Stimulated activated naive CD8-positive, alpha-beta T cell treated with anti-CD3 and anti-CD28 coated beads, Interleukin-15, Interleukin-2, amounts not matched to agents 100 U/mL and 50 U/mL, for 24 hours (primary cell): ENCODE measurements around the gene MYO1F.
A peak's percentile ranks its signal among the peaks of the same experiment; 100 is the strongest.
"Not testable (repeated sequence)": the region's sequence is repeated elsewhere in the genome, so short reads cannot be mapped to it uniquely, and the experiment has no call there.

Experiments
- ATAC-seq: fragments of 150-1000 bp; cut with Tn5 transposase; one replicate; pipeline ENCODE4 v1.10.0; 2021
- DNase-seq: peaks from one replicate; pipeline ENCODE4 v3.0.0; 2021

The MYO1F gene

DNA sequence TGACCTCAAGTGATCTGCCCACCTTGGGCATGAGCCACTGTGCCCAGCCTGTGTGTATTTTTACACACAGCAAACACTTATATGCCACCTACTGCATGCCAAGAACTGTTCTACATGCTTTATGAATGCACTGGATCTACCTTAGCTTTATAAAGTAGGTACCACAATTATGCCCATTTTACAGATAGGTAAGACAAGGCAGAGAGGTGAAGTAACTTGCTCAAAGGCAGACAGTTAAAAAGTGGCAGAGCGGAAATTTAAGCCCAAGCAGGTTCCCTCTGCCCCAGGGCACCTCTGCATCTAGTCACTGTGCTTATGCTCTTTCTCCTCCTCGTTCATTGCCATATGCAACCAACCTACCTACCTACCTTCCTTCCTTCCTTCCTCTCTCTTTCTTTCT, 22.8 kb upstream of the MYO1F start:
- DNase-seq (no peak), ATAC-seq (no peak)

DNA sequence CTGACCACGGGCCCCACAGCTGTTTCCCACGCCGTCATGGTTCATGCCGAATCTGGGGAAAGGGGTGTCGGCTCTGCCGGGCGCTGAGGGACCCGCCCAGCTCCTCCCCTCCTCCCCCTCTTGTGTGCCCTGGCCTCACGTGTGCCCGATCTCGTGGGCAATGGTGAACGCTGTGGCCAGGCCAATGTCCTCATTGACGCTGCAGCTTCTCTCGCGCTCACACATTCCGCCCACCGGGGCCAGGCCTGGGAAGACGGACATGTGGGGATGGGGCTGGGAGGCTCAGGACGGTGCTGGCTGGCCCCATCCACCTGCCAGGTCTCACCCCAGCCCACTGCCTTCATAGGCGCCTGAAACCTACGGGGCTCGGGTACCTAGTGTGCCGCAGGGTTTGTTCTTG, 18.9 kb upstream of the MYO1F start:
- ATAC-seq = no peak
- DNase-seq = no peak

DNA sequence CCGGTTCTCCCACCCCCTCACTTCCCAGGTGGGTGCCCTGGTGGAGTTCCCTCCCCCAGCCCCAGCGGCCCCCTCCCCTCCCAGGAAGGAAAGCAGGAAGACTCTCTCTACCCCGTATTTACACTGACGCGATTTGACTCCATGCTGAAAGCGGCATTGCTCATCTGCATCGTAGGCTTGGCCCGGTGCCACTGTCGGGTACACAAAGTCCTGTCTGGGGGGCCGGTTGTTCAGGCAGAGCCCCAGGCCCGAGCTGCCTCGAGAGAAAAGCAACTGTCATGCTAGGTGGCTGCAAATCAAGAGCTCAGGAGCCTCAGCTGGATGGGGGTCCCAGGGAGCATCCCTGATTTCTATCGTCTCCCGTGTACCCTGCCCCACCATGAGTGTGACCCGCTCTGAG, 18.4 kb upstream of the MYO1F start:
- DNase-seq = no peak
- ATAC-seq = no peak

DNA sequence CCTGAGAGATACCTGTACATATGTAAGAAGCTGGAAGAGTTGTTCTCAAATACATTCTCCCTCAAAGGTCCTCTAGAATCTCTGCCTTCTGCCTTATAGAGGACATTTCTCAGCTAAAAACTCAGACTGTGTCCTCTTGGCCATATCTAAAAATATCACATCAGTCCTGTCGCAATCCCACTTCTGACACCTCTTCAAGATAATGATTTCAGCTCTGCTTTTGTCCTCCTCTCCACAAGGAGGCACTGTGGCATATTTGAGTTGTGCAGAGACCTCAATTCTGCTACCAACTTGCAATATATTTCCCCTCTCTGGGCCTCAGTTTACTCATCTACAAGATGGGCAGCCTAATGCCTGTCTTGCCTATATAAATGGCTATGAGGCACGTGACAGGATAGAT, 16.7 kb upstream of the MYO1F start:
- no peak for ATAC-seq
- DNase-seq = no peak

DNA sequence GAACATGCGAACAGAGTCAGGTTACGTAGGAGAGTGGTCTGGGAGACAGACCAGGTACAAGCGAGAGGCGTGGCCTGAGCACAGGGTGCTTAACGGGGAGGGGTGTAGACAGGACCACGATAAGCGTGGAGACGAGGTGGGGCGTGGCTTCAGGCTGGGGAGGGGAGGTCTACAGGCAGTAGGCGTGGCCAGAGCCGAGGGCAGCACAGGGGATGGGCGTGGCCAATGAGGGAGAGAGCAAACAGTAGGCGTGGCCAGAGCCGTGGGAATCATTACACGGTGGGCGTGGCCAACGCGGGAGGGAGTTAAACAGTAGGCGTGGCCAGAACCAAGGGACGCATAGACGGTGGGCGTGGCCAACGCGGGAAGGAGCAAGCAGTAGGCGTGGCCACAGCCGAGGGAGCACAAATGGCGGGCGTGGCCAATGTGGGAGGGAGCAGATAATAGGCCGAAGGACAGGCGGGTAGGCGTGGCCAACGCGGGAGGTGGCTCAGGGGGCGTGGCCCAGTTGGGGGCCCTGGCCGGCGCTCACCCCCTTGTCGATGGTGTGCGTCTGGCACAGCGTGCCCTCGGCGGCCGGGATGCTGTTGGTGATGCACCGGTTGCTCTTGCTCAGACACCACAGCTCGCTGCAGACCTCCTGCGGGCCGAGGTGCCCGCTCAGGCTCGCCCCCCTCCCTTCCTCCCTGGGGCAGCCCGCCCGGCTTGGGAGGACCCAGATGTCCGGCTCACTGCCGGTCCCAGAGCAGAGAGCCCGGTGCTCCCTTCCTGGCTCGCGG, 15.2 kb upstream of the MYO1F start:
- DNase-seq (peak; percentile 96), ATAC-seq (peak; percentile 86)

DNA sequence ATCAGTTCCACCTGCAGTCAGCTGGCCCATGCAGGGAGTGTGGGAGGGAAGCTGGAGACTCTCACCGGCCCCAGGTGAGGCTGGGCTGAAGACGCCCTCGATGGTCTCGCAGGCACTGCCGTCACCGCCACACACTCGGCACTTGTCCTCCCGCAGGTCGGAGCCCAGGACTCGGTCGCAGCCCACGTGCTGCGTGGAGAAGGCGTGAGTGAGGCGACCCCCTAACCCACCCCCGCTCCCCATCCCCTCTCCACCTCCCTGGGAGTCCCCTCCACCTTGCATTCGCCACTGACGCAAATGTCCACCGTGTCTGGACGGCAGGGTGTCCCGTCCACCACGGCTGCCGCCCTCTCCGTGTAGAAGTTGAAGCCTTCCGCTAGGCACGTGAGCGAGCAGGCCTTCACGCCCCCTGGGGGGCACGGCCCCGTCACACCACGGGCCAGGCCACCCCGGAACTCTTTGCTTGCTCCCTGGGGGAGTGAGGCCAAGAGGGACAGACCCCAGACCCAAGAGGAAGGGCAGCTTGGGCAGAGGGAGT, 12.0 kb upstream of the MYO1F start:
- DNase-seq (no peak), ATAC-seq (no peak)

DNA sequence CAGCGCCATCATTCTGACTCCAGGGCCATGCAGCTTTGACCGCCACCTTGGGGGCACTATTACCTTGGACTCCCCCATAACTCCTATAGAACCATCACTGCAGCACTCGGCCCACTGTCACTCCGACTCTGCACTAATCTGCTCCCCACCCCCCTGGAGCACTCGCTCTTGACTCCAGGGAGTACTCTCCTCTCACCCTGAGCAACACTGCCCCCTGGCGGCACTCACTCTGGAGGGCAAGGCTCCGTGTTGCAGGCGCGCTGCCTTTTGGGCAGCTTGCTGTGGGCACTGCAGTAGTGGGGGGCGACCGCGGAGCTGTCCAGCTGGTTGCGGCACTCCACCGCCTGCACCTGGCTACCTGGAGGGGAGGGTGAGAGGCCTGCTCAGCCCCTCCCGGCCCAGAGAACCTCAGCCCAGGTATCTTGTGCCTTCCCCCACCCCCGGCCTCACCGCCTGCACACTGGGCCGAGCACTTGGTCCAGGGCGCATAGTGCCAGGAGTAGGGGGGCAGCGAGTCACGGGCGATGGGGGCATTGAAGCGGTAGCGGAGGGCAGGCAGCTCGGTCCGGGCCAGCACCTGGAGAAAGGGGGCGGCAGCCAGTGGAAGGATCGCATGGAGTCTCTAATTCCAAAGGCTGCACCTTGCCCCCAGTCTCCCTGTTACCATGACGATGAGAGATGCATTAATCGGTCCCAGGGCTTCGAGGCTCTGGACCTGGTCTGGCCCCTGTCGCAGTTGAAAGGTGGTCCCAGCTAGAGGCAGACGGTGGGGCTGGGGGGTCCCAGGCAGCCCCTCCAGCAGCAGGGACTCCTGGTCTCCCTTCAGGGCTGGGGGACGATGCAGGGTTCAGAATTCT, 8.9 kb upstream of the MYO1F start:
- DNase-seq (peak; percentile 73), ATAC-seq (no peak)

DNA sequence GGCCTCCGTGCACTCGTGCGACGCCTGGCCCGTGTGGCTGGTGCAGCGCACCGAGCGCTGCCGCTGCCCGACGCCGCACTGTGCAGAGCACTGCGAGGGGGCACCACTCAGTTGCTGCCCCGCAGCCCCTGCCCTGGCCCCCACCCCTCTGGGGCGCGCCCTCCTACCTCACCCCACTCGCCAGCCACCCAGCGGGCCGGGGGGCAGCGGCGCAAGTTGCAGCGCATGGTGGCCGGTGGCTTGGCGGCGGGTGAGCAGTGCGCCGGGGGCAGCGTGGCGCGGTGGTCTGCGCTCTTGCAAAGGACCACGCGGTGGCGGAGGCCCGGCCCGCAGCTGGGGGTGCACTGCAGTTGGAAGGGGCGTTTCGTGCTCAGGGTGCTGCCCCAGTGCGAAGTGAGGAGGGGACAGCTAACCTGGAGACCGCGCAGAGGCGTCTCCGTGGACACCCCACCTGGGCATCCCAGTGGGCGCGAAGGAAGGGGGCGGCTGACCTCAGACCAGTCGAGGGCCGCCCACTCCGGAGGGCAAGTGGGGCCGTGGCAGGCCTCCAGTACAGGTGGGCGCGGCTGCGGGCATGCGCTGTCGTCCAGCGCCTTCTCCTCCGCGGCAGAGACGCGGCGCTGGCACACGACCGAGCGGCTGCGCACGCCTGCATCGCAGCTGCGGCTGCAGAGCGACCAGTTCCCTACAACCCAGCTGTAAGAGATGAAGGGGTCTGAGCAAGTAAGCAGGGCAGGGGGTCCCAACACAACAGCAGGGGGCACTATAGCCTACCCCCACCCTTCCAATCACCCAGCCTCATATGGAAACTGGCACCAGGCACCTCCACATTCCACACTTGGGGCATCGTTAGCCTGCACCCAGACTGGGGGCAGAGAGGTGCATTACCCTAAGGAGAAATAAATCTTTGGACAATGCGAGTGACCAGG, 8.0 kb upstream of the MYO1F start:
- DNase-seq (no peak), ATAC-seq (no peak)

DNA sequence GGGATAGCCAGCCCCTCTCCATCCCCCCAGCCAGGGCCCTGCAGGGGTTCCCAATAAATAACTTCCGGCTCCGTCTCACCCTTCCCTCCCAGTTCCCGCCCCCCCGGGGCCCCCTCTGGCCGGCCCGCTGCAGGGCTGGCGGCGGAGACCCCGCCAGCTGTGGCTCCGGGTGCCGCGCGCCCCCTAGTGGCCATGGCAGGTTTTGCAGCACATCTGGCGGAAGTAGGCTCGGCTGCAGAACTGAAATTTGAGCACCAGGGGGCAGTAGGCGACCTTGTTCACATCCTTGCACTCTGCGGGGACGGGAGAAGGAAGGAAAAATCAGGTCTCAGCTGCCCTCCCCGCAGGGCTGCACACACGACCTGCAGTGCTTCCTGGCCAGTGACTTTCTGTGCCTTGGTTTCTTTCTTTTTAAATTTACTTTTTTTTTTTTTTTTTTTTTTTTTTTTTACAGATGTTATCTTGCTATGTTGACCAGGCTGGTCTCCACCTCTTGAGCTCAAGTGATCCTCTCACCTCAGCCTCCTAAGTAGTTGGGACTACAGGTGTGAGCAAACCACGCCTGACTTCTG, 3.6 kb upstream of the MYO1F start:
- DNase-seq (peak; percentile 88), ATAC-seq (peak; percentile 79)

DNA sequence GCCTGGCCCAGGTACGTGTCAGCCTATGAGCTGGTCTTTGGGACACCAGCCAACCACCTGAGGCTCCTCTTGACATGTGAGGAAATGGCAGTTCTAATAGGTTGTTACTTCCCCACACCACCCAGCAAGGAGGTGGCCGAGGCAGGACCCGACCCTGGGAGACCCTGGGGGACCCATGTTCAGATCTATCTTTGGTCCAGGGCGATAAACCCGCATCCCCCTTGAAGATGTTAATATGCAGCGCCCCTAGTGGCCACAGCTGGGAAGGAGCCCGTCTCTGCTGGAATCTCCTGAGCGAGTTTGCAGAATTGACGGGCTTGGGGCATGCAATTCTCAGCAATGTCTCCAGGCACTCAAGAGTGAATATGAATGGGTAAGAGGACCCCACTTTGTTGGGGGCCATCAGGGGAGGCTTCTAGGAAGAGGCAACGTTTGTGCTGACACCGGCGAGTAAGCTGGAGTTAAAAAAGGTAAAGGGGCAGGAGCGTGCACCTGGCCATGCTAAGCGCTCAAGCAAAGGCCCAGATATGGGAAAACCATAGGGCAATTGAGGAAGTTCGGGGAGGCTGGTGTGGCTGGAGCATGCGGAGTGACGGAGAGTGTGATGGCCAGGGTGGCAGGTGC, 1.5 kb upstream of the MYO1F start:
- DNase-seq (peak; percentile 88), ATAC-seq (peak; percentile 39)

DNA sequence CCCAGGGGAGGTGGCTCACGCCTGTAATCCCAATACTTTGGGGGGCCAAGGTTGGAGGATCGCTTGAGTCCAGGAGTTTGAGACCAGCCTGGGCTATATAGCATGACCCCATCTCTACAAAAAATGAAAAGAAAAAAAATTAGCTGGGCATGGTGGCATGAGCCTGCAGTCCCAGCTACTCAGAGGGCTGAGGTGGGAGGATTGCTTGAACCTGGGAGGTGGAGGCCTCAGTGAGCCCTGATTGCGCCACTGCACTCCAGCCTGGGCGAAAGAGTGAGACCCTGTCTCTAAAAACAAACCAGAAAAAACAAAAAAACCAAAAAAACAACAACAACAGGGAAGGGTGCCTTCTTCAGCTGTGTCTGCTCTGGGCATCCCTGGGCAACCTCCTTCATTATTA, 499 bp upstream of the MYO1F start:
- DNase-seq (no peak), ATAC-seq (no peak)

DNA sequence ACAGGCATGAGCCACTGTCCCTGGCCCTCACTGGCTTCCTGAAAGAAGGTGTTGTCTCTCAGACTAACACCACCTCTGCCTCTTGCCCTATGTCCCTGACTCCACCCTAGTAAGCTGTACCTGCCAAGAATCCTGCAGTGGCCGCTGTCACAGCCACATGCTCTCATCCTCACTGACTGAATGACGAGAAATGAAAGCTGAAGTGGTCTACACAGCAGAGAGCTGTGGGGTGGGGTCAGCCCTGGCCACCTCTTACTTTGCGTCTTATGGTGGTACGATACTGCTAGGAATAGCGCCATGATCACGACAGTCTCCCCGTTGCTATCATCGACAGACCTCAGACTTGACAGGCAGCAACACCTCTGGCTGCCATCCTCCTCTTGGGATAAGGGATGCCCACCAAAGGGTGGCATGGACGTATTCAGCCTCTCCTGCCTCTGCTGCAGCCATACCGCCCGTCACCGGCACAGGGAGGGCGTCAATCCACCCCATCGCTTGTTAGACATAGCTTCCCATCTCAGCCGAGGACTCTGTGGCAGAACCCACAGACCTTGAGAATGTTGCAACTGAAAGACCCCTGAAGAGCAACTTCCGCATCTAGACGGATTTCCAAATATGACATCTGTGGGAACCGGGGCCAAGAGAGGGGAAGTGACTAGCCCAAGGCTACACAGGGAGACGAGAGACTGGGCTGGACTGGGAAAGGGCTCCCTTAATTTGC, 809 bp downstream of the MYO1F start:
- peak; percentile 32 for DNase-seq
- peak; percentile 14 for ATAC-seq

DNA sequence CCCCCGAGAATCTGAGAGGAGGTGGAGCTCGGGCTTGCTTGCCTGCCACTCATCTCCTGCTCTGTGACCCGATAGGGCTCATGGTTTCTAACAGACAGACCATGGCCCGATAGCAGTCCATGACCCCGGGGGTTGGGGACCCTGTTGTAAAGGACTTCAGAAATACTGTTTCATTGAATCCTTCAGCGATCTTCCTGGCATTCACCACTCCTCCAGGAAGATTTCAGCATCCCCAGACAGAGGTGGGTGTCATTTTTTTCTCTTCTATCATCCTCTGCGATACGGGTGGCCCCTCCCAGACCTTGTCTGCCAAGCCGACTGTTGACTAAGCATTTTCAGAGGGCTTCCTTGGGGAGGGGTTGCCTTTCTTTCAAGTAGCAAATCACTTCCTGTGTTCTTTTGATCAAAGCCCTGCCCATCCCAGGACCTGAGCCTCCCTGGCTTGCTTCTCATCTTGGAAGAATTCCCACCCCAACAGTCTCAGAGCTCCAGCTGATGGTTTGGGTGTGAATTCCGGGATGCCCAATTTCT, 1.7 kb downstream of the MYO1F start:
- DNase-seq = peak; percentile 30
- ATAC-seq = no peak

DNA sequence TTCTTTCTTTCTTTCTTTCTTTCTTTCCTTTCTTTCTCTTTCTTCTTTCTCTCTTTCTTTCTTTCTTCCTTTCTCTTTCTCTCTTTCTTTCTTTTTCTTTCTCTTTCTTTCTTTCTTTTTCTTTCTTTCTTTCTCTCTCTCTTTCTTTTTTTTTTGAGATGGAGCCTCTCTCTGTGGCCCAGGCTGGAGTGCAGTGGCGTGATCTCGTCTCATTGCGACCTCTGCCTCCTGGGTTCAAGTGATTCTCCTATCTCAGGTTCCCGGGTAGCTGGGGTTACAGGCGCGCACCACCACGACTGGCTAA, 2.7 kb downstream of the MYO1F start:
- not testable (repeated sequence) for ATAC-seq, DNase-seq

DNA sequence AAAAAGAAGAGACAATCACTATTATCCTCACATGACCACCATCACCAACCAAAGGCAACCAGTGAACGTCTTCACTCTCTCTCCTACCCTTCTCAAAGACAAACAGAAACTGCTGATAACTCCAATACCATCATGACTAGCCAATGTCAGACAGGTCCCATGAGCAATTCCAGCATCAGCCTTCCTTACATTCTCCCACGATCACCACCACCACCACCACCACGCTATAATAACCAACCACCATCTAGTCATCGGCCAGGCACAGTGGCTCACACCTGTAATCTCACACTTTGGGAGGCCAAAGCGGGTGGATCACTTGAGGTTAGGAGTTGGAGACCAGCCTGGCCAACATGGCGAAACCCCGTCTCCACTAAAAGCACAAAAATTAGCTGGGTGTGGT, 3.9 kb downstream of the MYO1F start:
- no peak for DNase-seq
- ATAC-seq = no peak

DNA sequence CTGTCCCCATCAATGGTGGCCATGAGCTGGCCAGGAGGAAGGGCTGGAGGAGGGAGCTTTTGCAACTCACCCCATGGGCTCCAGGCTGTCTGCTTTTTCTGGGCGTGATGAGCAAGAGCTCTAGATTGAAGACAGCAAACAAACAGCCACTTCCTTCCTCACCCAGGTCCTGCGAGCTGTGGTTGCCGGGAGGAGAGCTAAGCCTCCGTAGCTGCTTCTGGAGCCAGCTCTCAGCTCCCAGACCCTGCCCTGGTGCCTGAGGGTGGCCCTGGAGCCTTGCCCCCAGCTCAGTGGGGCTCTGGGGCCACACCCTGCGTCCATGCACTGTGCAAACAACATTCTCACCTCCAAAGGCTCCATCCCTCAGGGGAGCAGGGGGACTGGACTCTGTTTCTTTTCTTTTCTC, 6.2 kb downstream of the MYO1F start:
- ATAC-seq = peak; percentile 8

DNA sequence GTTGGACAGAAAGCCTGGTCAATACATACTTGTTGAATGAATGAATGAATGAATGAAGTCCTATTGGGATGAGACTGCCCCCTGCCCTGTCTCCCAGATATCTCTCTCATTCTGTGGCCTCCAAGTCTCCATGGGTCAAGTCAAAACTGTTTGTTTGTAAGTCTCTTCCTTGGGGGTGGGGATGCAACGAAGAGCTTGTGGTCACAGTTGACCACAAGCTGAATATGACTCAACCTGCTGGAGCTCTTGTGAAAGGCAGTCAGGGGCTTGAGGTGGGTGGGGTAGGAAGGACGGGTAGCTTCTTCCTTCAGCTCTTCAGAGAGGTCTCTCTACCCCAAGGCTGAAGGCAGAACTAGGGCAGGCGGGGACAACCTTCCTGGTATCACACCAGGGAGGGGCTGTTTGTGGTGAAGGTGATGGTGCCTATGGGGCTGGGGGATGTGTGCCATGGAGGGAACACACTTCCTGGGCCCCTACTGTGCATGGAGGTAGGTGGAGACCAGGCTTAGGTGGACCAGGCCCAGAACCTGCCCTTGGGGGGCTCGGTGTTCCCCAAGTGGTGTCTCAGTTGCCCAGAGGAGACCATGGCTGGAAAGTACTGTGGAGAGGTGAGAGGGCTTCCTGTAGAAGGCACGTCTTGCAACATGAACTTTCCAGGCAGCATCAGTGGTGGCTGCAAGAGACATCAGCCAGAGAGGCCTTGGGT, 8.0 kb downstream of the MYO1F start:
- DNase-seq (peak; percentile 70), ATAC-seq (peak; percentile 90)

More for the DNA sequence above, 6.2 kb downstream of the MYO1F start:
- DNase-seq = peak; percentile 42

DNA sequence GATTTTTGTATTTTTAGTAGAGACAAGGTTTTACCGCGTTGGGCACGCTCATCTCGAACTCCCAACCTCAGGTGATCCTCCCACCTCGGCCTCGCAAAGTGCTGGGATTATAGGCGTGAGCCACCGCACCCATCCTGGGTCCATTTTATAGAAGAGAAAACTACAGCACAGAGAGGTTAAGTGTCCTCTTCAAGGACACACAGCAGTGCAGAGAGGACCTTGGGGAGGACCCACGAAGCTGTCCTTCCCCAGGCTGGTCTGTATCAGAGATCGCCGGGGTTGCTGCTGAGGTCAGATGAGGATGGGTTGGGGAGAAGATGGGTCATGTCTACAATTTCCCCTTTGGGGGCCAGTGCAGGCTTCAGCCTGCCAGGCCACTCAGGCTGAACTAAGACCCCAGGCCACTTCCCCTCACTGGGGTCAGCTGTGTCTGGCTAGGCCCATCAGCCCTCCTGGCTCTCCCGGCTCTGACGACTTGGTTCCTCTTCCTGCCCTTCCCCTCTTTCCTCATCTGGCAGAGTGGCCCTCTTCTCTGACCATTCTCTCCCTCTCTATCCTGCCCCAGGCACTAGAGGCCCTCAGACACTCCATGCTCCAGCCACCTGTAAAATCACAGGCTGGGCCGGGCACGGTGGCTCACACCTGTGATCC, 9.6 kb downstream of the MYO1F start:
- no peak for DNase-seq

DNA sequence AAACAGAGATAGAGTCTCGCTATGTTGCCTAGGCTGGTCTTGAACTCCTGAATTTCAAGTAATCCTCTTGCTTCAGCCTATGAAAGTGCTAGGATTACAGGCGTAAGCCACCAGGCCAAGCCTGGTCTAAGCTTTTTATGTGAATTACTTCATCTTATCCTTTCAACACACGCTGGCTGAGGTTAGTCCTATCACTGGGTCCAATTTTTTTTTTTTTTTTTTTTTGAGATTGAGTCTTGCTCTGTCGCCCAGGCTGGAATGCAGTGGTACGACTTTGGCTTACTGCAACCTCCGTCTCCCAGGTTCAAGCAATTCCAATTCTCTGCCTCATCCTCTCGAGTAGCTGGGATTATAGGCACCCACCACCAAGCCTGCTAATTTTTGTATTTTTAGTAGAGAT, 10.4 kb downstream of the MYO1F start:
- DNase-seq (no peak), ATAC-seq (no peak)

More for the DNA sequence above, 9.6 kb downstream of the MYO1F start:
- ATAC-seq = no peak
